IPS-NIHi11 (cell line): ENCODE results near the gene TSPAN2.
"Not testable (repeated sequence)": the region's sequence is repeated elsewhere in the genome, so short reads cannot be mapped to it uniquely, and the experiment has no call there.

Experiments
- DNase-seq: peaks from one replicate; pipeline ENCODE4 v3.0.0; 2012; ENCODE audit warnings: mixed read lengths, low spot score

TSPAN2 gene

DNA sequence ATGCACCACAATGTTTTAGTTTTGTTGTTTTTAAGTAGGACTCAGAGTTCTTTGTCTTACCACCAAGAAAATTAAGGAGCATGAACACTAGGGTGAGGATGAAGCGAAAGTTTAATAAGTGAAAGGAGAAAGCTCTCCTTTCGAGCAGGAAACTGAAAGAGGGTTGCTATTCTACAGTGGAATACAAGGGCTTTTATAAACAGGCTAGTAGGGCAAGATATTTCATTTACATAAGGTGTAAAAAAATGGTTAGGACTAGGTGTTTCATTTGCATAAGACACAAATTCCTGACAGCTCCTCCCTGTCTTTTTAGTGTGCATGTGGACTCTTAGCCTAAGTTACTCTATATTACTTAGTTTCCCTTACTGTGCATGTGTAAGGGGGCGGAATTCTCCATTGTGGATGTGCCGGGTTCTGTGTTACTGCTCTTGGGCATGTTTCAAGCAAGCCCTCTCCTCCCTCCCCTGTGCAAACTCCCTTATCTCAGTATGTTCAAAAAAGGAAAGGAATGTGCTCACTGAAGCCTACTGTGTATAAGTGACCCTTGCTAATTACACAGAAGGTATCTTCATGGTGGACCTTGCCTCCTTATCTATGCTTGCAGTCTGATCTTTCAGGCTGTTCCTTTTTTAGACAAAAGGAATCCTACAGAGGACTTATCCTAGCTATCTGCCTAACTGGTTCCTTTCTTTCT, 52.3 kb downstream of the TSPAN2 start:
- no peak for DNase-seq

- DNase-seq, result no peak
Observed at GRCh38 chr1:115035652-115036051, 53.7 kb downstream of the TSPAN2 start.

DNA sequence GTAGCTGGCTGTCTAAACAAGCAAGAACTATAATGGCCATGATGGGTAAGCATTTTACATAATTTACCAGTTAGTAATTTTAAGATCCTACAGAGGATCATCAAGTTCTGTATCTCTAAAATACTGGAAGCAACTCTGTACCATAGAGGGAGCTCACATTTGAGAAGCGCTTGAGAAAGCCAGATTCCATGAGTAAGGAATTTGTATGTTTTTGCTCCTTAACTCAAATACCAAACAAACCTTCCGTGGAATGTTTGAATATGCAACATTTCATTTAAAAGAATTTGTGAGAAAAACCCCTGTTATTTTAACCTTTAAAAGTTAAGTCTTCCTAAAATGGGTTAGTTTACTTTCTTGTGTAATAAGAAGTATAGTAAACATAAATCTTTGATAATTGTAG, 57.7 kb downstream of the TSPAN2 start:
- no peak for DNase-seq

DNA sequence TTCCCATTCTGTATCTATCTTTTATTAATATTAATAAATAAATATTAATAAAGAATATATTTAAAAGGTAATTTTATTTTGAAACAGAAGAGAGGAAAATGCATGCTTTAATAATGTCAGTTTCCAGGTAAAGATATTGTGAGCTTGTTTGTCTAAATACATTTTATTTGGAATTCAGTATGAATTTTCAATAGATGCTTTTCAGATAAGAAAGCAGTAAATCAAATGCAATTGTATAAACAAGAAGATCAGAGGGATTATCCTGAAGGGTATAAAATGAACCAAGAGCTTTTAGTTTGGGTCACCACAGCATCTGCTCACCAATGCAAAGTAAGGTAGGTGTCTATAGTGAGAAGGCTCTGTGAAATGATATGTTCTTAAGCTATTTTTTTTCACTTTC, 59.8 kb downstream of the TSPAN2 start, which contains the start of gene TSHB:
Gene TSHB (plus strand): TSS at position 301 of the 400 bp plus-strand sequence. CDS start 3,537 bp downstream, outside the sequence.
- no peak for DNase-seq

- no peak for DNase-seq
Observed at GRCh38 chr1:115023593-115023992, 65.7 kb downstream of the TSPAN2 start.

DNA sequence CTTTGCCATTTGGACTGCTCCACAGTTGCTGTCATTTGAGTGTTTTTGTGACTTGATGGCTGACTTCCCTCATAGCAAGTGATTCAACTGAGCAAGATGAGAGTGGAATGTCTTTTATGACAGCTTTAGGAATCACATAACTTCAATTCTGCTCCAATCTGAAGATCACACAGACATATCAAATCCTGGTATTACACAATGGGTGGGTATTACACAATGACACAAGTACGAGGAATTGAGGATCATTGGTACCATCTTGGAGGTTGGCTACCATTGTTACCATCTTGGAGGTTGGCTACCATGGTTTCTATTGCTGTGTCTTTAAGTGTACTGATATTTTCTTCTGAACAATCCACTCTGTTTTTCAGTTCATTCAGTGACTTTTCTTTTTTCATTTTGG, 68.2 kb downstream of the TSPAN2 start:
- no peak for DNase-seq

- not testable (repeated sequence) for DNase-seq
Observed at GRCh38 chr1:115019549-115019948, 69.8 kb downstream of the TSPAN2 start.

DNA sequence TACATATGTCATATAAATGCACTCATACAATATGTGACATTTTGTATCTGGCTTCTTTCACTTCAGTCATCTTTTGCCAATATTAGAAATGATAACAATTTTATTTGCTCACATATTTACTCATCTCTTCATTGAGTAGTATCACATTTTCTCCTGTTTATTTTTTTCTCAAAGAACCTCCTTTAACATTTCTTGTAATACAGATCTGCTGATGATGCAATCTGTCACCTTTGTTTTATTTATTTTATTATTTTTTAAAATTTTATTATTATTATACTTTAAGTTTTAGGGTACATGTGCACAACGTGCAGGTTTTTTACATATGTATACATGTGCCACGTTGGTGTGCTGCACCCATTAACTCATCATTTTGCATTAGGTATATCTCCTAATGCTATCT, 75.5 kb downstream of the TSPAN2 start:
- DNase-seq, result no peak

- no peak for DNase-seq
Observed at GRCh38 chr1:115012434-115012833, 76.9 kb downstream of the TSPAN2 start.

GRCh38 chr1:115012006-115012405, 77.3 kb downstream of the TSPAN2 start:
- DNase-seq, result no peak

GRCh38 chr1:115006191-115006590, 83.1 kb downstream of the TSPAN2 start:
- DNase-seq, result no peak
